Muscle layer of colon (tissue), 2 donors: ENCODE results near the gene C10orf95.

Experiments used
- H3K27ac ChIP-seq: one replicate; pipeline ENCODE4 v1.7.0; 2013; ENCODE audit warnings: low read depth, mild to moderate bottlenecking, low read length, moderate library complexity
- H3K27me3 ChIP-seq, 2 donors: one replicate each; pipeline ENCODE4 v1.7.0; 2013; ENCODE audit warnings: low read length in 2 of 2, mild to moderate bottlenecking in 2 of 2; ENCODE audit not compliant: insufficient read depth in 2 of 2, control insufficient read depth in 1 of 2
- H3K36me3 ChIP-seq: one replicate; pipeline ENCODE4 v1.7.0; 2013; ENCODE audit warnings: mild to moderate bottlenecking, low read length; ENCODE audit not compliant: insufficient read depth
- H3K4me1 ChIP-seq: one replicate; pipeline ENCODE4 v1.7.0; 2013; ENCODE audit warnings: mild to moderate bottlenecking, low read length; ENCODE audit not compliant: insufficient read depth
- H3K4me3 ChIP-seq, 2 donors: one replicate each; pipeline ENCODE4 v1.7.0; 2013; ENCODE audit warnings: low read length in 2 of 2, low read depth in 1 of 2, mild to moderate bottlenecking in 1 of 2, moderate library complexity in 1 of 2
- H3K9ac ChIP-seq: one replicate; pipeline ENCODE4 v1.7.0; 2013; ENCODE audit warnings: low read length
- H3K9me3 ChIP-seq: one replicate; pipeline ENCODE4 v1.7.0; 2013; ENCODE audit warnings: mild to moderate bottlenecking, low read length
- donor health status: abdominal sarcoma.
- donor health status: Adenocarcinoma of cecum.

C10orf95 gene

GRCh38 chr10:102479651-102480050 is 28.3 kb upstream of the C10orf95 start:
- H3K36me3 ChIP-seq = peaks cover 57% of the 10 kb centered on the region
- H3K27ac ChIP-seq = no peak overlapping the region
- H3K9me3 ChIP-seq = no peaks in the 10 kb centered on the region
- no peak overlapping the region for H3K9ac ChIP-seq
- H3K4me1 ChIP-seq = no peaks in the 10 kb centered on the region
- no peaks in the 10 kb centered on the region for H3K27me3 ChIP-seq
- H3K4me3 ChIP-seq = no peak overlapping the region

- no peak overlapping the region for H3K27ac ChIP-seq
- peaks cover 35% of the 10 kb centered on the region for H3K36me3 ChIP-seq
- no peak overlapping the region for H3K9ac ChIP-seq
- H3K9me3 ChIP-seq = no peaks in the 10 kb centered on the region
- H3K27me3 ChIP-seq = no peaks in the 10 kb centered on the region
- H3K4me1 ChIP-seq = no peaks in the 10 kb centered on the region
- H3K4me3 ChIP-seq = no peak overlapping the region
These were observed 25.3 kb upstream of the C10orf95 start for GRCh38 chr10:102476466-102477141.

- no peak overlapping the region for H3K9ac ChIP-seq
- no peak overlapping the region for H3K4me3 ChIP-seq
- H3K27ac ChIP-seq = no peak overlapping the region
- H3K4me1 ChIP-seq = no peaks in the 10 kb centered on the region
- H3K27me3 ChIP-seq = no peaks in the 10 kb centered on the region
- H3K9me3 ChIP-seq = no peaks in the 10 kb centered on the region
- peaks cover 24% of the 10 kb centered on the region for H3K36me3 ChIP-seq
These were observed 24.2 kb upstream of the C10orf95 start for GRCh38 chr10:102475451-102476040.

- H3K9ac ChIP-seq = no peak overlapping the region
- no peaks in the 10 kb centered on the region for H3K27me3 ChIP-seq
- H3K9me3 ChIP-seq = no peaks in the 10 kb centered on the region
- peaks cover 8% of the 10 kb centered on the region for H3K36me3 ChIP-seq
- no peak overlapping the region for H3K4me3 ChIP-seq
- no peaks in the 10 kb centered on the region for H3K4me1 ChIP-seq
- no peak overlapping the region for H3K27ac ChIP-seq
These were observed 22.3 kb upstream of the C10orf95 start for GRCh38 chr10:102473445-102474331.

GRCh38 chr10:102470579-102471546 is 19.5 kb upstream of the C10orf95 start:
- Histone ChIP-seq H3K9ac (no peak overlapping the region), H3K4me1 (no peaks in the 10 kb centered on the region), H3K9me3 (no peaks in the 10 kb centered on the region), H3K36me3 (peaks cover 8% of the 10 kb centered on the region), H3K27me3 (no peaks in the 10 kb centered on the region), H3K4me3 (no peak overlapping the region), H3K27ac (no peak overlapping the region)

- Histone ChIP-seq H3K27ac (no peak overlapping the region), H3K9me3 (no peaks in the 10 kb centered on the region), H3K4me1 (no peaks in the 10 kb centered on the region), H3K27me3 (no peaks in the 10 kb centered on the region), H3K36me3 (peaks cover 2% of the 10 kb centered on the region), H3K9ac (no peak overlapping the region), H3K4me3 (no peak overlapping the region)
These were observed 17.3 kb upstream of the C10orf95 start for GRCh38 chr10:102468683-102469082.

GRCh38 chr10:102467971-102468438 is 16.7 kb upstream of the C10orf95 start:
- Histone ChIP-seq H3K27ac (no peak overlapping the region), H3K4me3 (no peak overlapping the region), H3K9me3 (no peaks in the 10 kb centered on the region), H3K9ac (no peak overlapping the region), H3K27me3 (no peaks in the 10 kb centered on the region), H3K36me3 (no peaks in the 10 kb centered on the region), H3K4me1 (no peaks in the 10 kb centered on the region)

GRCh38 chr10:102467318-102467717 is 16.0 kb upstream of the C10orf95 start:
- Histone ChIP-seq H3K36me3 (no peaks in the 10 kb centered on the region), H3K9ac (no peak overlapping the region), H3K27me3 (no peaks in the 10 kb centered on the region), H3K27ac (no peak overlapping the region), H3K4me1 (no peaks in the 10 kb centered on the region), H3K9me3 (no peaks in the 10 kb centered on the region), H3K4me3 (no peak overlapping the region)

GRCh38 chr10:102465466-102465865 is 14.1 kb upstream of the C10orf95 start:
- Histone ChIP-seq H3K4me3 (no peak overlapping the region), H3K9ac (no peak overlapping the region), H3K9me3 (no peaks in the 10 kb centered on the region), H3K27ac (no peak overlapping the region), H3K27me3 (peaks cover 0 to 4% of the 10 kb centered on the region in 2 donors), H3K36me3 (no peaks in the 10 kb centered on the region), H3K4me1 (peaks cover 14% of the 10 kb centered on the region)

GRCh38 chr10:102463983-102464382 is 12.6 kb upstream of the C10orf95 start:
- no peaks in the 10 kb centered on the region for H3K9me3 ChIP-seq
- H3K9ac ChIP-seq = no peak overlapping the region
- H3K27me3 ChIP-seq = peaks cover 0 to 4% of the 10 kb centered on the region in 2 donors
- no peak overlapping the region for H3K27ac ChIP-seq
- no peaks in the 10 kb centered on the region for H3K36me3 ChIP-seq
- H3K4me1 ChIP-seq = peaks cover 15% of the 10 kb centered on the region
- no peak overlapping the region for H3K4me3 ChIP-seq
